ENCODE results near the gene COL1A1. TPM values are rescaled to one million over a fixed set of nuclear protein-coding genes. Genes with fewer than 3 reads are reported as not detected.
A peak's percentile ranks its signal among the peaks of the same experiment; 100 is the strongest.

COL1A1 gene
- total and polyA plus RNA-seq, 2 of the 13 experiments (the other 11 are each of a cell fraction or from before 2014, with no cell fraction given): 0.05 TPM; not detected in 1

DNA sequence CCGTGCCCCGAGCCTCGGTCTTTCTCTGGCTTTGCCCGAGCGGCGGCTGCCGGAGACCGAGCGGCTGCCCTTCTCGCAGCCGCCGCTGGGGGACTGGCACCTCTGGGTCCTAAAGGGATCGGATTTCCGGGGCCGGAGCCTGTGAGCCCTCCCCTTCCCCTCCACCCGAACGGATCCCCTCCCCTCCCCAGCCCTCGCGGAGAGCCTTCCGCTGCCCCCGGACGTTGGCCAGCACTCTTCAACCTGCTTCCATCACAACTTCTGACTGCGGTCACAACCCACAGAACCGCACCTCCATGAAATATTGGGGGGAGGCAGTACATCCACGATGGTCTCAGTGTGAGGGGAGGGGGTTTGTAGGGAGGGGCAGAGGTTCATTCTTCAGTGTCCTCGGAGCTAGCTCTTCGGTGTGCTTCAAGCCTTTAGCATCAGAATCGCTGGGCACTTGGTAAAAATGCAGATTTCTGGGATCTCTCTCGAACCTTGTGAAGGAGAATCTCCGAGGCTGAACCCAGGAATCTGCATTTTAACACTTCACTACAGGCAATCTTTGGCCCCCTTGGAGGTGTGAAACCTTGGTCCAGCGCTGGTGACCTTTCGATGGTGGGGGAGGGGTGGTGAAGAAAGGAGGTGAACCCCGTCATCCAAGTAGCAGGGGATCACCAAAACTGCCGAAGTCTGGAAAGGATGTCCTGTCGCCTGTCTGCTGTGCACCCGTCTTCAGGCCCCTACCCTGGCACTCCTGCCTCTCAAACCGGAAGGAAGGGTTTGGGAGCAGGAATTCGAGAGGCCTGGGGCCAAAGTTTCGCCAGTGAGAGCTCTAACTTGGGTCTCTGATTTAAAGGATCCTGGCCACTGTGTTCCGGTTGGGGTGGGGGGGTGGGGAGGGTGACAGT, 50.1 kb downstream of the COL1A1 start (continued):
- TF ChIP-seq PRDM15 (CRISPR knock-in tag; IDR thresholded peaks at IDR 0.05) (peak; percentile 23; the same call in 1 of the 2 replicates), ADNP (CRISPR knock-in tag; IDR thresholded peaks at IDR 0.05) (peak; percentile 74; the same call in 1 of the 2 replicates), ZSCAN29 (CRISPR knock-in tag; conservative IDR thresholded peaks at IDR 0.05) (0 out of 2 replicates have a peak, but pooled peaks have one; percentile 42), WIZ (CRISPR knock-in tag; IDR thresholded peaks at IDR 0.05) (no peak), AGO1 (IDR thresholded peaks at IDR 0.05; ENCODE audit: low read depth, low read length, poor library complexity, severe bottlenecking) (no peak), ZNF296 (CRISPR knock-in tag; conservative IDR thresholded peaks at IDR 0.05) (peak; percentile 47; the same call in 1 of the 2 replicates), SOX6 (IDR thresholded peaks at IDR 0.05) (no peak), SOX6 (CRISPR knock-in tag; IDR thresholded peaks at IDR 0.05) (0 out of 2 replicates have a peak, but pooled peaks have one; percentile 9), ZFAT (CRISPR knock-in tag; conservative IDR thresholded peaks at IDR 0.05) (no peak), HES4 (CRISPR knock-in tag; IDR thresholded peaks at IDR 0.05; ENCODE audit: borderline replicate concordance) (no peak), HOXD1 (CRISPR knock-in tag; IDR thresholded peaks at IDR 0.05) (no peak), ELF3 (CRISPR knock-in tag; IDR thresholded peaks at IDR 0.05) (peak; percentile 76), KDM3A (CRISPR knock-in tag; IDR thresholded peaks at IDR 0.05; ENCODE audit: low read depth) (peak; percentile 75; the same call in 1 of the 2 replicates), MYC (CRISPR knock-in tag; IDR thresholded peaks at IDR 0.05; ENCODE audit: borderline replicate concordance) (peak; percentile 47; the same call in 1 of the 2 replicates), RXRB (CRISPR knock-in tag; IDR thresholded peaks at IDR 0.05; ENCODE audit: borderline replicate concordance) (0 out of 2 replicates have a peak, but pooled peaks have one; percentile 22), ZNF431 (CRISPR knock-in tag; IDR thresholded peaks at IDR 0.05; ENCODE audit: borderline replicate concordance, low read depth) (no peak)
- TF ChIP-seq, protein P1, sequence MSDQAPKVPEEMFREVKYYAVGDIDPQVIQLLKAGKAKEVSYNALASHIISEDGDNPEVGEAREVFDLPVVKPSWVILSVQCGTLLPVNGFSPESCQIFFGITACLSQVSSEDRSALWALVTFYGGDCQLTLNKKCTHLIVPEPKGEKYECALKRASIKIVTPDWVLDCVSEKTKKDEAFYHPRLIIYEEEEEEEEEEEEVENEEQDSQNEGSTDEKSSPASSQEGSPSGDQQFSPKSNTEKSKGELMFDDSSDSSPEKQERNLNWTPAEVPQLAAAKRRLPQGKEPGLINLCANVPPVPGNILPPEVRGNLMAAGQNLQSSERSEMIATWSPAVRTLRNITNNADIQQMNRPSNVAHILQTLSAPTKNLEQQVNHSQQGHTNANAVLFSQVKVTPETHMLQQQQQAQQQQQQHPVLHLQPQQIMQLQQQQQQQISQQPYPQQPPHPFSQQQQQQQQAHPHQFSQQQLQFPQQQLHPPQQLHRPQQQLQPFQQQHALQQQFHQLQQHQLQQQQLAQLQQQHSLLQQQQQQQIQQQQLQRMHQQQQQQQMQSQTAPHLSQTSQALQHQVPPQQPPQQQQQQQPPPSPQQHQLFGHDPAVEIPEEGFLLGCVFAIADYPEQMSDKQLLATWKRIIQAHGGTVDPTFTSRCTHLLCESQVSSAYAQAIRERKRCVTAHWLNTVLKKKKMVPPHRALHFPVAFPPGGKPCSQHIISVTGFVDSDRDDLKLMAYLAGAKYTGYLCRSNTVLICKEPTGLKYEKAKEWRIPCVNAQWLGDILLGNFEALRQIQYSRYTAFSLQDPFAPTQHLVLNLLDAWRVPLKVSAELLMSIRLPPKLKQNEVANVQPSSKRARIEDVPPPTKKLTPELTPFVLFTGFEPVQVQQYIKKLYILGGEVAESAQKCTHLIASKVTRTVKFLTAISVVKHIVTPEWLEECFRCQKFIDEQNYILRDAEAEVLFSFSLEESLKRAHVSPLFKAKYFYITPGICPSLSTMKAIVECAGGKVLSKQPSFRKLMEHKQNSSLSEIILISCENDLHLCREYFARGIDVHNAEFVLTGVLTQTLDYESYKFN (CRISPR knock-in tag; conservative IDR thresholded peaks at IDR 0.05): no peak
- TF ChIP-seq, protein P2, sequence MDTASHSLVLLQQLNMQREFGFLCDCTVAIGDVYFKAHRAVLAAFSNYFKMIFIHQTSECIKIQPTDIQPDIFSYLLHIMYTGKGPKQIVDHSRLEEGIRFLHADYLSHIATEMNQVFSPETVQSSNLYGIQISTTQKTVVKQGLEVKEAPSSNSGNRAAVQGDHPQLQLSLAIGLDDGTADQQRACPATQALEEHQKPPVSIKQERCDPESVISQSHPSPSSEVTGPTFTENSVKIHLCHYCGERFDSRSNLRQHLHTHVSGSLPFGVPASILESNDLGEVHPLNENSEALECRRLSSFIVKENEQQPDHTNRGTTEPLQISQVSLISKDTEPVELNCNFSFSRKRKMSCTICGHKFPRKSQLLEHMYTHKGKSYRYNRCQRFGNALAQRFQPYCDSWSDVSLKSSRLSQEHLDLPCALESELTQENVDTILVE (CRISPR knock-in tag; IDR thresholded peaks at IDR 0.05): 0 out of 2 replicates have a peak, but pooled peaks have one; percentile 45
- TF ChIP-seq, protein P3, sequence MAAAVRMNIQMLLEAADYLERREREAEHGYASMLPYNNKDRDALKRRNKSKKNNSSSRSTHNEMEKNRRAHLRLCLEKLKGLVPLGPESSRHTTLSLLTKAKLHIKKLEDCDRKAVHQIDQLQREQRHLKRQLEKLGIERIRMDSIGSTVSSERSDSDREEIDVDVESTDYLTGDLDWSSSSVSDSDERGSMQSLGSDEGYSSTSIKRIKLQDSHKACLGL (CRISPR knock-in tag; IDR thresholded peaks at IDR 0.05): 0 out of 2 replicates have a peak, but pooled peaks have one; percentile 22
